Effector CD4-positive, alpha-beta T cell (primary cell): ENCODE results near the gene CTAG1A. TPM values are rescaled to one million over a fixed set of nuclear protein-coding genes. Genes with fewer than 3 reads are reported as not detected.
"Not testable (repeated sequence)": the region's sequence is repeated elsewhere in the genome, so short reads cannot be mapped to it uniquely, and the experiment has no call there.

Experiments used
- DNase-seq: peaks from one replicate; pipeline ENCODE4 v3.0.0-alpha.2; 2020
- total RNA-seq: gene quantifications from one replicate; lab custom pipeline; 2026; lab: John Stamatoyannopoulos, UW

CTAG1A gene
- not detected for total RNA-seq

GRCh38 chrX:154584585-154585183 is at the start of gene CTAG1A:
TSS of gene CTAG1A (plus strand) at chrX:154585133. CDS start at chrX:154585207, 74 bp downstream.
- DNase-seq = not testable (repeated sequence)

GRCh38 chrX:154535892-154536291 is 49.0 kb upstream of the CTAG1A start:
- no peak for DNase-seq

GRCh38 chrX:154539077-154539476 is 45.9 kb upstream of the CTAG1A start:
- no peak for DNase-seq

- DNase-seq = not testable (repeated sequence)
Measured at GRCh38 chrX:154540365-154540764, 44.6 kb upstream of the CTAG1A start.

- DNase-seq = no peak
Measured at GRCh38 chrX:154540897-154541535, 43.9 kb upstream of the CTAG1A start.

- DNase-seq = no peak
Measured at GRCh38 chrX:154541589-154541895, 43.4 kb upstream of the CTAG1A start.

GRCh38 chrX:154541896-154542722 is 42.8 kb upstream of the CTAG1A start:
- DNase-seq = no peak

- no peak for DNase-seq
Measured at GRCh38 chrX:154542723-154543424, 42.1 kb upstream of the CTAG1A start.

GRCh38 chrX:154545673-154546274 is 39.2 kb upstream of the CTAG1A start:
- DNase-seq = no peak

- DNase-seq = peak; percentile 71
Measured at GRCh38 chrX:154546354-154547244, 38.3 kb upstream of the CTAG1A start, which contains the start of gene G6PD. TSS of gene G6PD (minus strand) at chrX:154546846. CDS start at chrX:154546155, 691 bp downstream.

GRCh38 chrX:154547245-154548027 is 37.5 kb upstream of the CTAG1A start, which contains the start of gene IKBKG:
TSS of gene IKBKG (plus strand) at chrX:154547620. CDS start at chrX:154552003, 4,383 bp downstream.
- DNase-seq = peak; percentile 80

GRCh38 chrX:154548028-154548316 is 37.0 kb upstream of the CTAG1A start:
- no peak for DNase-seq

GRCh38 chrX:154549766-154550165 is 35.2 kb upstream of the CTAG1A start:
- no peak for DNase-seq

- not testable (repeated sequence) for DNase-seq
Measured at GRCh38 chrX:154552112-154552806, 32.7 kb upstream of the CTAG1A start.

- DNase-seq = not testable (repeated sequence)
Measured at GRCh38 chrX:154558060-154558690, 26.8 kb upstream of the CTAG1A start.

- DNase-seq = not testable (repeated sequence)
Measured at GRCh38 chrX:154558896-154559295, 26.0 kb upstream of the CTAG1A start.

GRCh38 chrX:154560326-154560725 is 24.6 kb upstream of the CTAG1A start:
- DNase-seq = not testable (repeated sequence)

GRCh38 chrX:154562295-154562694 is 22.6 kb upstream of the CTAG1A start:
- not testable (repeated sequence) for DNase-seq

- DNase-seq = not testable (repeated sequence)
Measured at GRCh38 chrX:154570361-154570760, 14.6 kb upstream of the CTAG1A start.

GRCh38 chrX:154573061-154573460 is 11.9 kb upstream of the CTAG1A start:
- DNase-seq = not testable (repeated sequence)
